Activated T-cell treated with anti-CD3 and anti-CD28 coated beads for 1 hour (primary cell): ENCODE measurements around the gene TIAM2.
"Not testable (repeated sequence)": the region's sequence is repeated elsewhere in the genome, so short reads cannot be mapped to it uniquely, and the experiment has no call there.

Experiments used
- DNase-seq: peaks from one replicate; pipeline ENCODE4 v3.0.0-alpha.2; 2020; ENCODE audit warnings: low read depth

The TIAM2 gene

GRCh38 chr6:155262655-155263054, 267.5 kb downstream of the TIAM2 start:
- DNase-seq: no peak

GRCh38 chr6:155263373-155264063, 268.4 kb downstream of the TIAM2 start, which contains the start of gene CLDN20:
Gene CLDN20 (plus strand): TSS chr6:155264013. CDS start chr6:155275720, 11,707 bp downstream.
- no peak for DNase-seq

- no peak for DNase-seq
These were observed 269.7 kb downstream of the TIAM2 start for GRCh38 chr6:155264693-155265320.

- no peak for DNase-seq
These were observed 270.9 kb downstream of the TIAM2 start for GRCh38 chr6:155265843-155266535.

GRCh38 chr6:155267411-155267810, 272.3 kb downstream of the TIAM2 start:
- no peak for DNase-seq

GRCh38 chr6:155268088-155268867, 273.2 kb downstream of the TIAM2 start:
- DNase-seq: not testable (repeated sequence)

- DNase-seq: no peak
These were observed 274.6 kb downstream of the TIAM2 start for GRCh38 chr6:155269765-155270164.

GRCh38 chr6:155270561-155271091, 275.5 kb downstream of the TIAM2 start:
- no peak for DNase-seq

GRCh38 chr6:155271145-155271544, 276.0 kb downstream of the TIAM2 start:
- DNase-seq: no peak

GRCh38 chr6:155272353-155273232, 277.5 kb downstream of the TIAM2 start:
- DNase-seq: no peak

- DNase-seq: no peak
These were observed 278.3 kb downstream of the TIAM2 start for GRCh38 chr6:155273431-155273830.

- no peak for DNase-seq
These were observed 279.0 kb downstream of the TIAM2 start for GRCh38 chr6:155274106-155274505.

- DNase-seq: no peak
These were observed 279.4 kb downstream of the TIAM2 start for GRCh38 chr6:155274533-155274932.

- DNase-seq: no peak
These were observed 280.8 kb downstream of the TIAM2 start for GRCh38 chr6:155275808-155276480.

GRCh38 chr6:155276638-155277037, 281.5 kb downstream of the TIAM2 start:
- no peak for DNase-seq

- DNase-seq: no peak
These were observed 283.4 kb downstream of the TIAM2 start for GRCh38 chr6:155278319-155279049.

- no peak for DNase-seq
These were observed 289.7 kb downstream of the TIAM2 start for GRCh38 chr6:155284775-155285174.

- no peak for DNase-seq
These were observed 292.6 kb downstream of the TIAM2 start for GRCh38 chr6:155287762-155288161.

GRCh38 chr6:155290491-155290890, 295.4 kb downstream of the TIAM2 start:
- DNase-seq: no peak

GRCh38 chr6:155291291-155291690, 296.2 kb downstream of the TIAM2 start:
- DNase-seq: no peak
